Stromal cell of bone marrow (primary cell): ENCODE measurements around the gene KRTAP9-7.
A peak's percentile ranks its signal among the peaks of the same experiment; 100 is the strongest.

Source experiments
- DNase-seq: peaks from one replicate; pipeline ENCODE4 v3.0.0-alpha.2; 2012; ENCODE audit warnings: low read depth

The KRTAP9-7 gene

GRCh38 chr17:41271858-41272257 is 3.6 kb upstream of the KRTAP9-7 start:
- DNase-seq, result no peak

GRCh38 chr17:41278176-41278955 is 2.9 kb downstream of the KRTAP9-7 start:
- DNase-seq, result no peak

- DNase-seq, result no peak
Measured at GRCh38 chr17:41284043-41284442, 8.5 kb downstream of the KRTAP9-7 start.

GRCh38 chr17:41284546-41284945 is 9.0 kb downstream of the KRTAP9-7 start:
- DNase-seq, result no peak

- no peak for DNase-seq
Measured at GRCh38 chr17:41287050-41287449, 11.6 kb downstream of the KRTAP9-7 start.

- DNase-seq, result no peak
Measured at GRCh38 chr17:41294016-41294415, 18.5 kb downstream of the KRTAP9-7 start.

- DNase-seq, result no peak
Measured at GRCh38 chr17:41296846-41297245, 21.3 kb downstream of the KRTAP9-7 start.

- no peak for DNase-seq
Measured at GRCh38 chr17:41298458-41299135, 23.1 kb downstream of the KRTAP9-7 start.

- no peak for DNase-seq
Measured at GRCh38 chr17:41301204-41301790, 25.8 kb downstream of the KRTAP9-7 start.

GRCh38 chr17:41301916-41302901 is 26.7 kb downstream of the KRTAP9-7 start, which contains the start of gene KRTAP29-1:
Gene KRTAP29-1, minus strand, starts transcription at chr17:41302851. Its CDS starts 0 bp downstream, at chr17:41302851.
- no peak for DNase-seq

- DNase-seq, result no peak
Measured at GRCh38 chr17:41302981-41303380, 27.5 kb downstream of the KRTAP9-7 start.

- DNase-seq, result no peak
Measured at GRCh38 chr17:41304091-41304490, 28.6 kb downstream of the KRTAP9-7 start.

- DNase-seq, result peak; percentile 9
Measured at GRCh38 chr17:41307647-41308046, 32.1 kb downstream of the KRTAP9-7 start.

- no peak for DNase-seq
Measured at GRCh38 chr17:41308251-41308917, 32.9 kb downstream of the KRTAP9-7 start.

GRCh38 chr17:41308918-41309359 is 33.4 kb downstream of the KRTAP9-7 start, which contains the start of gene KRTAP16-1:
Gene KRTAP16-1, minus strand, starts transcription at chr17:41309309. Its CDS starts 56 bp downstream, at chr17:41309253.
- DNase-seq, result no peak

GRCh38 chr17:41311111-41311510 is 35.6 kb downstream of the KRTAP9-7 start:
- no peak for DNase-seq

- DNase-seq, result no peak
Measured at GRCh38 chr17:41315204-41315794, 39.8 kb downstream of the KRTAP9-7 start, which contains the start of gene KRTAP17-1. Gene KRTAP17-1, minus strand, starts transcription at chr17:41315710. Its CDS starts 60 bp downstream, at chr17:41315650.

GRCh38 chr17:41315814-41316445 is 40.4 kb downstream of the KRTAP9-7 start:
- no peak for DNase-seq

- DNase-seq, result no peak
Measured at GRCh38 chr17:41318231-41318630, 42.7 kb downstream of the KRTAP9-7 start.
